GM19463 (cell line): Measurements from ENCODE around the gene GADL1.

Experiments used
- ATAC-seq: cut with Tn5 transposase; IDR thresholded peaks from one replicate; pipeline ENCODE4 v1.9.1; 2021; ENCODE audit warnings: mild to moderate bottlenecking, moderate library complexity; ENCODE audit not compliant: unreplicated experiment

GADL1 gene

GRCh38 chr3:30894521-30895251 lies at the start of gene GADL1:
Gene GADL1 (minus strand): TSS chr3:30894661. CDS start chr3:30894614, 47 bp downstream.
- no peak for ATAC-seq

GRCh38 chr3:30944124-30944523 lies 49.7 kb upstream of the GADL1 start:
- ATAC-seq, result no peak

DNA sequence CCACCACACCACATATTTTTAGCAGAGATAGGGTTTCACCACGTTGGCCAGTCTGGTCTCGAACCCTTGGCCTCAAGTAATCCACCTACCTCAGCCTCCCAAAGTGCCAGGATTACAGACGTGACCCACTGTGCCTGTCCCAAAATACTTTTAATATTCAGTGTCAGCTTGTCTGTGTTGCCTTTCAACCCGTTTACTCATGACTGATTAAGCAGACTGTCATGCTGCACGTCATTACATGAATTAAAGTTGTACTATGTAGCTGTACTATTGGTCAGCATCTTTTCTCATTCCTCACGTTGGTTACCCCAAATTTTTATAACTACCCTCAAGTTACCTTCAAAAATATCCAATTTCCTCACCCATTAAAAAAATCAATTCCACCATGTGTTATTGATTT lies 48.7 kb upstream of the GADL1 start:
- no peak for ATAC-seq

GRCh38 chr3:30941342-30941741 lies 46.9 kb upstream of the GADL1 start:
- ATAC-seq, result no peak

DNA sequence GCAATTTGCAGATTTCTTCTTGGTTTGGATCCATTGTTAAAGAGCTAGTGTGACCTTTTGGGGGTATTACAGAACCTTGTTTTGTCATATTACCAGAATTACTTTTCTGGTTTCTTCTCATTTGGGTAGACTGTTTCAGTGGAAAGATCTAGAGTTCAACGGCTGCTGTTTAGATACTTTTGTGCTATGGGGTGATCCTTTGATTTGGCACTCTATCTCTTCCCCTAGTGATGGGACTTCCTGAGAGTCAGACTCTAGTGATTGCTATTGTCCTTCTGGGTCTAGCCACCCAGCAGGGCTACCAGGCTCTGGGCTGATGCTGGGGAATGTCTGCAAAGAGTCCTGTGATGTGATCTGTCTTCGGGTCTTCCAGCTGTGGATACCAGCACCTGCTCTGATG lies 46.3 kb upstream of the GADL1 start:
- no peak for ATAC-seq

DNA sequence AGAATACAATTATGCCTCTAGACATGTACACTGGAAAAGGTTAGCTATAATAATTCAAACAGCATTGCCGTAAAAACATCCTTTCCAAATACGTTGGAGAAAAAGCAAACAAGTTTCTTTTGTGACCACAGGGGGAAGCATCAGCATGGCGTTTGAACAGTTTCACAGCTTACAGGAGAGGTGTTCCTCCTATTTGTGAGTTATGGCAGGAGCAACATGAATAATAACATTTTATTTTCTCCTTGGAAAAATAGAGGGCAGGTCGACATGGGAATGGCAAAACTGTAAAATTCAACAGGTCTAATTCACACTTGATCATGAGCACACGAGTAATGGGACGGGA lies 39.7 kb upstream of the GADL1 start:
- ATAC-seq, result no peak

- ATAC-seq, result no peak
Observed at GRCh38 chr3:30933478-30934207, 39.2 kb upstream of the GADL1 start.

DNA sequence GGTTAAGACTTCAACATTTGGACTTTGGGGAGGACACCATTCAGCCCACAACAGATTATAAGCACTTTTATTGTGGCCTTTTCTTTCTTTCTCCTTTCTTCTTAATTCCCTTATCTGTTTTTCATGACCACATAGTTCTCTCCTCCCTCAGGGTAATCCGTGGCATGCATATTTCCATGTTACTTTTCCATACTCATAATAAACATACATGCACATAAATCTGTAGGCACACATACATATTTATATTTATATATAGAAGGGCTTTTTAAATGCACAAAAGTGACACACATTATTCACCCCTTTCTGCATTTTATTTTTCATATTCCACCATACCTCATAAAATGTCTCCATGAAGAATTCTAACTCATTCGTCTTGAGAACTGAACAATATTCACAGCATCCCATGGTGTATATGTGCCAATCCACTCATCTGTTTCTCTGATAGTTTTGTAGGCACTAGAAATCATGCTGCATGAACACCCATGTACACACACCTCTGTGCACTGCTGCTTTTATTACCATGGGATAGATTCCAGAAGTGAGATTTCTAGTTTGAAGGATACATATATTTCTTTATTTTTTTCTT lies 38.1 kb upstream of the GADL1 start:
- ATAC-seq, result no peak

GRCh38 chr3:30924763-30925162 lies 30.3 kb upstream of the GADL1 start:
- ATAC-seq, result no peak

- no peak for ATAC-seq
Observed at GRCh38 chr3:30919564-30919963, 25.1 kb upstream of the GADL1 start.

GRCh38 chr3:30918761-30919160 lies 24.3 kb upstream of the GADL1 start:
- no peak for ATAC-seq

DNA sequence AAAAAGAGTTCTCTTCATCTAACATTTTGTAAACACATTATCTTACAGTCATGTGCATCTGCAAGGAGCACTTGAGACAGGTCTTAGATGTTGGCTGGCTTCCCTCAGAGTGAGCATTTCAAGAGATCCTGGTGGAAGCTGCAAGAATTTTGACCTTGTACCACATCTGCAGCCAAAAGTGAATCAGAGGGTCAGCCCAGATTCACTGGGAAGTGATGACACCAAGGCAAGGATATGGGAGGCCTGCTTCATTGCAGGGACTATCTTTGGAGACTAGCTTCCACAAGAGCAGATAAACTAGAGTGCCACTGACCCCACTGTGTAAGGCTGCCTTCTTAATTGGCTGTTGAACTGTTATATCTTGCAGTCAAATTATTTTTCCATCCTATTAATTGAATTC lies 21.3 kb upstream of the GADL1 start:
- no peak for ATAC-seq

- no peak for ATAC-seq
Observed at GRCh38 chr3:30914696-30915095, 20.2 kb upstream of the GADL1 start.

DNA sequence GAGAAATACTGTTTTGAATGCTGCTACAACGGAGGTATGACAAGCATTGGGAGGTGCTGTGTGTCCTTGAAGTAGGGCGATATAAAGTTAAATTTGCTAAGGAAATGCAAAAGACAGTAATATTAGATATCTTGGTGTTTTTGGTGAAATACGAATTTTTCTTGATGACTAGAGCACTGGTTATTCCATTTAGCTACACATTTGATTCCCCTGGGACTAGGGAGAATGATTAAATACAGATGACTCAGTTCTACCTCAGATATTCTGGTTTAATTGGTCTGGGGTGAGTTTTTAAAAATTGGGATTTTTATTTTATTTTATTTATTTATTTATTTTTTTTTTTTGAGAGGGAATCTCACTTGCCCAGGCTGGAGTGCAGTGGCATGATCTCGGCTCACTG lies 18.7 kb upstream of the GADL1 start:
- no peak for ATAC-seq

GRCh38 chr3:30912301-30912700 lies 17.8 kb upstream of the GADL1 start:
- no peak for ATAC-seq

DNA sequence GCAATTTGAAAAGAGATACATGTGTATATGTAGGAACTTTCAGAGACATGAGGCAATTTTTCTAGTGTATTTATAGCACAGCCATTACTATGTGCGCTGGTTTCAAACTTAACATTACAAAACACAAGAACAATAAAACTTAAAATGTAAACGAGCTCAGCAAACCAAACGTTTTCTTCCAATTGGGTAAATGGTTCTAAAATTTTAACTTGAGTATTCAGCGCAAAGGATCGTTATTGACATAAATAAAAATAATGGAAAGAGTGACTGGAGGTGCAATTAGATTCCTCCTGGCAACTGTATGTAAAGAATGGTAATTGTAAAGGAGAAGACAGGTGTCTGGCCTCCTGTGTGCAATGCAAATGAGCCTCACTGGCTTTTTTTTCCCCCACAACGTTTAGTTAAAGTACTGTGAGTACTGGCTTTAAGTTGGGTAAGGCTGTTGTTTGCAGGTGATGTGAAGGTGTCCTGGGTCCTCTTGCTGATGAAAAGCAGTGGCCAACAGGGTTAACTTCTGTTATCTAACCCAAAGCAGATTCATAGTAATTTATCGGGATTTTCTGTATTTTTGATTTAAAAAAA lies 14.1 kb upstream of the GADL1 start:
- ATAC-seq, result no peak

- ATAC-seq, result no peak
Observed at GRCh38 chr3:30904996-30905395, 10.5 kb upstream of the GADL1 start.

- ATAC-seq, result no peak
Observed at GRCh38 chr3:30895329-30895728, 868 bp upstream of the GADL1 start.

DNA sequence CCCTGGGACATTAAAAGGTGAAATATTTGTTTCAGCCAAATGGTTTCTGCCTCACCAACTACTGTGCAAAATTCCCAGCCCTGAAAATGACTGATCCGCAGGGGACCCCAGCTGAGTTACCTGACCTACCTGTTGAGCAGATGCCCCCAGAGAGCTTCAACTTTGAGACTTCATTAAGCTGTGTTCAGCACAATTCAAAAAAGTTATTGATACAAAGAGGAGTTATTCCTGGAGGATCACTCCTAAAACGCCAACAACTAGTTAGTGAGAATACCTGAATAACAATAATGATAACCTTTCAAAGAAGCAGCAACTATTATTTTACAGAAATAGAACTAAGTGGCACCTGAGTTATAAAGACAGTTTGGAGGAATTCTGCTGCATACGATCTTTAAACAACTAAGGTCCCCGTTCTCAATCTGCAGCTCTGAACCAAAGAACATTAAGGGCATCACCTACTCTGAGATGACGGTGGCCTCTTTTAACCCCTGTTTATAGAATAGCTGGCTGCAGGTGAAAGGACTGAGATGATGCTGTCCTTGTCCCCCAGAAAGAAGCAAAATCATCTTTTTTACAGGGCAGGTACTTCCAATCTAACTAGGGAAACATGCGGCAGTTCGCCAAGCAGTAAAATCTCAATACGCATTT lies 659 bp downstream of the GADL1 start:
- no peak for ATAC-seq

- no peak for ATAC-seq
Observed at GRCh38 chr3:30890907-30891306, 3.6 kb downstream of the GADL1 start.

GRCh38 chr3:30886888-30887287 lies 7.6 kb downstream of the GADL1 start:
- ATAC-seq, result no peak
